Gastrocnemius medialis (tissue), 4 donors: ENCODE data around the gene HSPG2.

Experiments used
- CTCF ChIP-seq, 5 experiments: fragments of 450-650 bp in 3 of 5; fragments of 200-600 bp in 2 of 5; sonication (generic) in 2 of 5; IDR thresholded peaks in 4 of 5; conservative IDR thresholded peaks in 1 of 5; 1 replicate in 4 of 5; 2 replicates in 1 of 5; pipeline ENCODE4 v1.5.1; 2016 to 2019; ENCODE audit warnings: antibody characterized with exemption in 5 of 5, mild to moderate bottlenecking in 3 of 5, moderate library complexity in 3 of 5
- POLR2A ChIP-seq, 2 donors: fragments of 450-650 bp; IDR thresholded peaks; one replicate each; pipeline ENCODE4 v1.6.1; 2017; ENCODE audit warnings: antibody characterized with exemption in 2 of 2, mild to moderate bottlenecking in 2 of 2, moderate library complexity in 2 of 2

- no peak for TF ChIP-seq POLR2A (IDR thresholded peaks at IDR 0.05)
- TF ChIP-seq CTCF (IDR thresholded peaks at IDR 0.05 in 4 of 5, conservative IDR thresholded peaks at IDR 0.05 in 1 of 5): no peak
Measured at GRCh38 chr1:21779613-21780521, 157.2 kb downstream of the HSPG2 start.
